Suppressor macrophage treated with lipopolysaccharide for 4 hours (primary cell): ENCODE measurements around the gene ZIC1.

Experiments
- DNase-seq: peaks from one replicate; pipeline ENCODE4 v3.0.0-alpha.2; 2020

The ZIC1 gene

GRCh38 chr3:147380977-147381376 is 28.2 kb upstream of the ZIC1 start:
- no peak for DNase-seq

GRCh38 chr3:147381596-147381995 is 27.6 kb upstream of the ZIC1 start:
- DNase-seq: no peak

GRCh38 chr3:147383617-147384016 is 25.5 kb upstream of the ZIC1 start:
- DNase-seq: no peak

GRCh38 chr3:147384210-147385058 is 24.7 kb upstream of the ZIC1 start:
- no peak for DNase-seq

GRCh38 chr3:147385059-147386012 is 23.8 kb upstream of the ZIC1 start:
- no peak for DNase-seq

- no peak for DNase-seq
Observed at GRCh38 chr3:147387291-147387884, 21.8 kb upstream of the ZIC1 start.

- DNase-seq: no peak
Observed at GRCh38 chr3:147387885-147388699, 21.1 kb upstream of the ZIC1 start.

GRCh38 chr3:147388700-147389580 is 20.2 kb upstream of the ZIC1 start:
- DNase-seq: no peak

- DNase-seq: no peak
Observed at GRCh38 chr3:147389717-147390116, 19.4 kb upstream of the ZIC1 start.

GRCh38 chr3:147390589-147391569 is 18.3 kb upstream of the ZIC1 start:
- no peak for DNase-seq

- no peak for DNase-seq
Observed at GRCh38 chr3:147391781-147392624, 17.2 kb upstream of the ZIC1 start.

GRCh38 chr3:147392625-147392946 is 16.6 kb upstream of the ZIC1 start:
- DNase-seq: no peak

- no peak for DNase-seq
Observed at GRCh38 chr3:147393261-147393942, 15.8 kb upstream of the ZIC1 start.

- no peak for DNase-seq
Observed at GRCh38 chr3:147393943-147394883, 15.0 kb upstream of the ZIC1 start.

- DNase-seq: no peak
Observed at GRCh38 chr3:147394884-147395225, 14.3 kb upstream of the ZIC1 start.

GRCh38 chr3:147395899-147396711 is 13.1 kb upstream of the ZIC1 start:
- no peak for DNase-seq

- DNase-seq: no peak
Observed at GRCh38 chr3:147396712-147397046, 12.5 kb upstream of the ZIC1 start.
